GM19025 (cell line): ENCODE results near the gene CASKIN1.
"Not testable (repeated sequence)": the region's sequence is repeated elsewhere in the genome, so short reads cannot be mapped to it uniquely, and the experiment has no call there.

Source experiments
- ATAC-seq: cut with Tn5 transposase; IDR thresholded peaks from one replicate; pipeline ENCODE4 v1.9.1; 2021; ENCODE audit warnings: mild to moderate bottlenecking, low read depth, moderate library complexity; ENCODE audit not compliant: unreplicated experiment

CASKIN1 gene

DNA sequence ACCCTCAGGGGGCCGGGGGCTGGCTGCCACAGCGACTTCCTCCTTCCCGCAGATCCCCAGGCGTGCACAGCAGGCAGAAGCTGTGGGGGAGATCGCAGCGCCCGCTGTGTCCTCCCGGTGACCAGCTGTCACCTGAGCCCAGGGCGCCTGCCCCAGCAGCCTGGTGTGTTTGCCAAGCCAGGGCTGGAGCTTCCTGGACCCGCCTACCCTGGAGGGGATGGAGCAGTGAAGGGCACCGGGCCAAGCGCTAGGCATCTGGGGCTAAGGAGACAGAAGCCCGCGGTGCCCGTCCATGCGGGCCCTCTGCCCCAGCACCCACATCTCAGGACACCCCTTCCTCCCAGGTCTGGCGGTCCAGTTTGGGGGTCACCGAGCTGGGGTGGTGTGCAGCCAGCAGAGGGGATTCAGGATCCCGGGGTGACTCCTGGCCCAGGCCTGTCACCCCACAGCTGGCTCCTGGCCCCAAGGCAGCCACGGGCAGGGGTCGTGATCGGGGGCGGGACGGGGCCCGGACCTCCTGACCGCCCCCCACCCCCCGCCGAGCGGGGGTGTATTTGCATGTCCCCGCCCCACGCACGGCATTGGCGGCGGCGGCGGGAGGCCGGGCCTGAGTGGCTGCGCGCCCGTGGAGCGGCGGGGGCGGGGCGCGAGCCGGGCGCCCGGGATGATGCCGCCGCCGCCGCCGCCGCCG, 48.3 kb downstream of the CASKIN1 start, which contains the start of gene RAB26:
RAB26 (plus strand) TSS at position 645 of the 691 bp plus-strand sequence. CDS start 159 bp downstream, outside the sequence.
- no peak for ATAC-seq

DNA sequence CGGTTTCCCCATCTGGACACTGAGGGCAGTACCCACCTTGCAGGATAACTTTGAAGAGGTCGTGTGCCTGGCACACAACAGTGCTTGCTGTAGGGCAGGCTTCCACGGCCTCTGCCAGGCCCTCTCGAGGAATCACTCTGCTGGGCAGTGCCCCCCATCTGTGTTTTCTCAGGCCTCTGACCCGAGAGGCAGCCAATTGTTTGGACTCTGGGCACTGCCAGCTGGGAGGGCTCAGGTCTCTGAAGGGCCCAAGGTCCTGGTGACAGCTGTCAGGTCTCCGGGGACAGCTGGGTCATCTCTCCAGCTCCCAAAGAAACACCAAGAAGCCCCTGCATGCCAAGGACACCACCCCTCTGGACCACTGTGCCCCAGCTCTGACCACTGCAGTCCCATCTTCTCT, 49.0 kb downstream of the CASKIN1 start:
- no peak for ATAC-seq

DNA sequence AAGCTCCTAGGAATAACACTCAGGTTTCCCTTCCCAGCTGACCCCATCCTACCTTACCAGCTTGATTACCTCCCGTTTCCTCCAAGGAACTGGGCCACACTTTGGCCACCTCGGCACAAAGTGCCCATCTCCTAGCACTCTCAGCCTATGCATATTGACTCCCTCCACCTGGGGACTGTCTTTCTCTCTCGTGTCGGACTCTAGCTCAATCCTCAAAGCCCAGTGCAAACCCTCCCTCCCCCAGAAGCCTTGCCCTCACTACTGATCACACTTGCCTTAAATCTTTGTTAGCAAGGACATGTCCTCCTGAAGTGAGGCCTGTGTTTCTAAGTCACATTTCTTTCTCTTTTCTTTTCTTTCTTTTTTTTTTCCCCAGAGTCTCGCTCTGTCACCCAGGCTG, 50.6 kb downstream of the CASKIN1 start:
- no peak for ATAC-seq

DNA sequence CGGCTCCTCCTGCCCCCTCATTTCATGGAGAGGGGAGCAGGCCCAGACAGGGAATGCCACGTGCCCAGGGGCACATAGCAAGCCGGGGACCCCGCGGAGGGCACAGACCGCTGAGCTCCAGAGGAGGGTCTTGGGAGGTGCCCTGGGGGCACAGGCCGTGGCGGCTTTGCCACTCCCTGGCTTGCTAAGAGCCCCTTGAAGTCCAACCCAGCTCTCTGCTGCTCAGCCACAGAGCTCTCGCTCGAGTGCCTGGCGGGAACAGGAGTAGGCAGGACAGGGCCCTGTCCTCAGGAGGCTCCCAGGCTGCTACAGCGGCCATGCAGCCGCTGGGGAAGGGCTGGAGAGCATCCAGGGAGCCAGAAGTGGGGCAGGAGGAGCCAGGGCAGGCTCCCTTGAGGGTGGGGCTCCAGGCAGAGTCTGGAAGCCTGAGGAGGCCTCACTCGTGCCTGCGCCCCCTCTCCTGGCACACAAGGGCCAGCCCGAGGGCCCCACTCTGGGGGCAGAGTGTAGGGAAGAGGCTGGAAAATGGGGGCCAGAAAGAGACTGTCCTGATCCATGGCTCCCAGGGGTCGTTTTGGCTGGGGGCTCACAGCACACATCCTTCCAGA, 52.4 kb downstream of the CASKIN1 start:
- ATAC-seq, result no peak

DNA sequence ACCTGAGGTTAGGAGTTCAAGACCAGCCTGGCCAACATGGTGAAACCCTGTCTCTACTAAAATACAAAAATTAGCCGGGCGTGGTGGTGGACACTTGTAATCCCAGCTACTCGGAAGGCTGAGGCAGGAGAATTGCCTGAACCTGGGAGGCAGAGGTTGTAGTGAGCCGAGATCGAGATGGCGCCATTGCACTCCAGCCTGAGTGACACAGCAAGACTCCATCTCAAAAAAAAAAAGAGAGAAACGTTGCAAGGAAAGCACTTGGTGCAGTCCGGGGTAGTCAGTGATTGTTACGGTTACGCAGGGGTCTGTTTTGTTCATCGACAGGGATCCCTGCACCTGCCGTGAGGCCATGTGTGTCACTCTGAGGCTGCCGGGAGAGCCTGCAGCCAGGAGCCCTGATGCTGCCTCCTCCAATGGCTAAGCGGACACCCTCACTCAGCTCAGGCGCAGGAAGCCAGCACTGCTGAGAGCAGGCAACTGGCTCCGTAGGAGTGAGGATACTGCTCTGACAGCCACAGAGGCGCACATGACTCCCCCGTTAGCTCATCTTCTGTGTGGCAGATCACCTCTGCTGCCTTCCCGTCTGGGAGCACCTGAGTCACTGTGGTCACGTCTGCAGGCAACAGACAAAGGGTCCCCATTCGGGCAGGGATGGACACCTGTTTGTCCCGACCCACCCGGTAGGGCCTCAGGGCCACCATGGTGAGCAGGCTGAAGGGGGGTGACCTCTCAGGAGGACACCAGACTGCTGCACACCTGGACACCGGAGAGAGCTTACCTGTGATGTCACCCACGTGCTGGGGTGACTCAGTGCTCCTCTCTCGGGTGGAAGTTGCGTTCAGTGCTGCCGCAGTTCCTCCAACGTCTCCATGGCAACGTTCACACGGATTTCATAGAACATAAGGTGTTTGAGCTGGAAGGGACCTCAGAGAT, 53.2 kb downstream of the CASKIN1 start:
- no peak for ATAC-seq

DNA sequence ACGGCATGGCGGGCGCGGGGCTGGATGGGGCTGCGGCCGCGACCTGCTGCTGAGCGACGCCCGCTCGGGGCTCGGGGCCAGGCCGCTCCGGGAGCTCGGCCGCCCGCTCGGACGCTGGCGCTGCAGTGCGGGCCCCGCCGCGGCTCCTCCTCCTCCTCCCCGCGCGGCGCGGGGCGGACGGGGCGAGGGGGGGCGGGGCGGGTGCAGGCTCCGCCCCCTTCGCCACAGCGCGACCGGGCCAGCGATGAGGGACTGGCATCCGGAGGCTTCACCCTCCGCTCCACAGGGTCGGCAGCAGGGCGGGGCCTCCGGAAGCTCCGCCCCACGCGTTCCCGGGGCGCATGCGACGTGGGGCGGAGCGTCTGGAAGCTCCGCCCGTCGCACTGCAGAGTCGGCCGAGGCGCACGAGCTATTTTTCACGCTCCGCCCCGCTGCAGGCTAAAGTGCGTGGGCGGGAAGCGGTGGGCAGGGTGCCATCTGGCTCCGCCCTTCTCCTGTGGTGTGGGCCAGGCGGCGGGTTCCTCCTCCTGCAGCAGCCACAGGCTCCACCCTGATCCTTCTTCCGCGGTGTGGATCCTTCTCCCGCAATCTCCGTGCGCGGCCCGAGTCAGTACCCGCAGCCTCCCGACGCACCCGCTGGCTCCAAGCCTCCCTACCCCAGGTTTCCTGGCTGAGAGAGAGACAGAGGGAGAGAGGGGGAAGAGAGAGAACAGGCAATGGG, 60.5 kb downstream of the CASKIN1 start, which contains the start of gene PKD1:
PKD1 (minus strand) TSS at position 129 of the 721 bp plus-strand sequence. CDS start 209 bp downstream, outside the sequence.
- ATAC-seq, result not testable (repeated sequence)

DNA sequence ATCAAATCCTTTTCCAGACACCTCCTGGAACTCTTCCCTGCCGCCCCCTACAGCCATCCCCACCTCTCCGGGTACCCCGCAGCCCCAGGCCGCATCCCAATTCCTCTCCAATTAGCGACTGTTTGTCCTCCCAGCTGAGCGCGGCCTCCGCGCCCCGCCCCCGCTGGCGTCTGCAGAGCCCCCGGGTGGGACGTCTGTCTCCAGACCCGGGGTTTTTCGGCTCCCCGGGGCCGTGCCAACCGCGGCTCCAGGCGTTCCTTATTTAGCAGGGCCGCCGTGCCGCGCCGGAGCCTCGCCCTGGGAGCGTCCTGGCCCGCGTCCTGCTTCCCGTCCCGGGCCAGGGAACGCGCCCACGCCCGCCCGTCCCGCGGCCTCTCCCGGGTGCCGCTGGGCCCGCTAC, 61.3 kb downstream of the CASKIN1 start:
- ATAC-seq, result not testable (repeated sequence)

DNA sequence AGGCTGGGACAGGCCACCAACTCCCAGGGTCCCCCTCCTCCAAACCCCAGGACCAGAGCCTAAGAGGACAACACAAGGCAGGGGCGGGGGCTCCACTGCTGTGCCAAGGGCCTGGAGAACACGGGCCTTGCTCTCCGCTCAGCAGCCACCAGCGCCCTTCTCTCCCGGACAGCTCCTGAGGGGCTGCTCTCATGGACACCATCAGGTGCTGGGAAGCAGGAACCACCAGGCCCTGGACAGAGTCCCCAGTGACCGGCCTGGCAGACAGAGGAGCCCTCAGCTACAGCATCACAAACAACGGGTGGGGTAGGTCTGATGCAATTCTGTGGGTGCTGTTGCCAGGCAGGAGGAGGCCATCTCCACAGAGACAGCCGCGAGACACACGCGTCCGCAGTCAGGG, 62.6 kb downstream of the CASKIN1 start:
- ATAC-seq, result not testable (repeated sequence)

DNA sequence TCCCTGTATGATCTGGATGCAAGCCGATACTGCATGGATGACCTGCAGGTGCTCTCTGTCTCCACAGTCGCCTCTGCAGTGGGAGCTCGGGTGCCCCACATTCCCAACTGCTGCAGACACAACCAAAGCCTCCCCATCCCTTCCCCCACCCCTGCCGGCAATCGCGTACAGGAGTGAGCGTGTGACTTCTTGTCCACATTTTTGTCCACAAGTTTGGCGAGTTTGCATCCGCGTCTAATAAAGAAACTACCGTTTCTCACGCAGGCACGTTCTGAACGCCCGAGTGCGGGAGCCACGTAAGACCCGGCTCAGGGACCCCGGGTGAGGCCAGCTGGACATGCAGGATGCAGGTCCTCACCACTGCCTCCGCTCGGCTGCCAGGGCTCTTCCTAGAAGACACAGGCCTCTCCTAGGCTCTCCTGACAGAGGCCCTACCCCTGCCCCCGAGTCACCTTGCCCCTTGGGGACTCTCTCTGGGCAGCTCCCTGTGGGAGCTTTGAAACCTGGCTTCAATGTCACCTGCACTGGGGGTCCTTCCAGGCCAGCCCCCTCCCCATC, 66.4 kb downstream of the CASKIN1 start:
- not testable (repeated sequence) for ATAC-seq

DNA sequence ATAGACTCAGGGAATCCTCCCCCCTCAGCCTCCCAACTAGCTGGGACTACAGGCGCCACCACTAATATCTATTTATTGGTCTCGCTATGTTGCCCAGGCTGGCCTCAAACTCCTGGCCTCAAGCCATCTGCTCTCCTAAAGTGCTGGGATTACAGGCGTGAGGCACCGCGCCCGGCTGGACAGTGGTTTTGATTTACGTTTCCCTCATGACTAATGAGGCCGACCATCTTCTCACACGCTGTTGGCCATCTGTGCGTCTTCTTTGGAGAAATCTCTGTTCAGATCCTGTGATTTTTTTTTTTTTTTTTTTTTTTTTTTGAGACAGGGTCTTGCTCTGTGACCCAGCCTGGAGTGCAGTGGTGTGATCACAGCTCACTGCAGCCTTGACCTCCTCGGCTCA, 67.2 kb downstream of the CASKIN1 start:
- ATAC-seq, result not testable (repeated sequence)

DNA sequence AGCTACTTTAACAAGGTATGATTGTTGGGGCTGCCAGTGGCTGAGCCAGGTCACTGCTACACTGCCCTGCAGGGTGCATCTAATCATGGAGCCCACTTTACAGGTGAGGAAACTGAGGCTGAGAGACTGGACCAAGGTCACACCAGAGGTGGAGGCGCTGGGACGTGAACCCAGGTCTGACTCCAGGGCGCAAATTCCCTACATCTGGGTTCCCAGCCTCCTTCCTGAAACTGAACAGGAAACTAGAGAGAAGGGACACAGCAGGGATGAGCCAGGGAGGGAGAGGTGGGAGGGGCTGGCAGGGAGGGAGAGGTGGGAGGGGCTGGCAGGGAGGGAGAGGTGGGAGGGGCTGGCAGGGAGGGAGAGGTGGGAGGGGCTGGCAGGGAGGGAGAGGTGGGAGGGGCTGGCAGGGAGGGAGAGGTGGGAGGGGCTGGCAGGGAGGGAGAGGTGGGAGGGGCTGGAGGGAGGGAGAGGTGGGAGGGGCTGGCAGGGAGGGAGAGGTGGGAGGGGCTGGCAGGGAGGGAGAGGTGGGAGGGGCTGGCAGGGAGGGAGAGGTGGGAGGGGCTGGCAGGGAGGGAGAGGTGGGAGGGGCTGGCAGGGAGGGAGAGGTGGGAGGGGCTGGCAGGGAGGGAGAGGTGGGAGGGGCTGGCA, 68.7 kb downstream of the CASKIN1 start:
- ATAC-seq, result not testable (repeated sequence)
